NCI-H526 (cell line): ENCODE measurements around the gene FBN1.

ENCODE experiments used
- DNase-seq, 2 experiments: peaks; one replicate each; lab custom pipeline; 2025; lab: John Stamatoyannopoulos, UW

FBN1 gene

DNA sequence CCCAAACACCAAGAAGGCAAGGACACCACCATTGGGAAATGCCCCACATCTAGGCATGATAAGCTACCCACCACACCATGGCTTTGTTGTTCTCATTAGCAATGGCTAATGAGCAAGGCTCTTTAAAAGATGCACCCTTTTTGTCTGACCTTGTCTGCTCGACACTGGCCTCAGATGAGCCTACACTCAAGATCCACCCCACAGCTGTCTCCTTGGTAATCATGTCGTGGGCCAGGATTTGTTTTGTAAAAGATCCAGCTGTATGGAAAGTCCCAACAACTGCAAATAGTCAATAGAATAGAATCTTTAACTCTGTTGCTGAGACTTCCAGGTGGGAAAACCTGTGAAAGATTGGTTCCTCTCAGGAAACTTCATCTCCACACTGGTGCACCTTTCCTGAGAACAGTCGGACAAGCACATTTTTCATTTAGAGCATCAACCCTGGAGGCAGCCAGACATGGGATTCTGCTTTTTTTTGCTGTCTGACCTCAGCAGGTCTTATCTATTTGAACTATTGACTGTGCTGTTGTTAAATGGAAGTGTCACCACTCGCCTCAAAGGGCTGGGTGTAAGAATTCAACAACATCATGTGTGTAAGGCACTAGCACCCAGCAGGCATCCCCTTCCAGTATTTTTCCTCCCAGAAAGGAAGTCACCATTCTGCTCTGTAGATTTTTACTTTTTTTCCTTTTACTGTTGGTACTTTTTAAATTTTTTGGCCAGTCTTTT lies 278.8 kb downstream of the FBN1 start:
- no peak for DNase-seq

DNA sequence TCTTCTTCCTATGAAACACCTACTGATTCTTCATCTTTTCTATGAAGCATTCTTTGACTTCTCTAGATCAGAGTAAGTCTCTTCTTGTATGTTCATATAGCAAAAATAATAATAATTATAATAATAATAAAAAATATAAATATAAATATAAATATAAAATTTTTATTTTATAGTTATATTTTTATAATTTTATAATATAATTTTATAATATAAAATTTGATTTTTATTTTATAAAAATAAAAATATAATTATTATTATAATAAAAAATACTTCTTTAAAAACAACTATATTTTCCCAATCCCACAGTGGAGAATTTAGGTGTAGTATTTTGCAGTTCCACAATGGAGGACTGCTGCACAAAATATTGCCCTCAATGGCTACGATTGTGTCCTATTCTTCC lies 279.9 kb downstream of the FBN1 start:
- DNase-seq = no peak

DNA sequence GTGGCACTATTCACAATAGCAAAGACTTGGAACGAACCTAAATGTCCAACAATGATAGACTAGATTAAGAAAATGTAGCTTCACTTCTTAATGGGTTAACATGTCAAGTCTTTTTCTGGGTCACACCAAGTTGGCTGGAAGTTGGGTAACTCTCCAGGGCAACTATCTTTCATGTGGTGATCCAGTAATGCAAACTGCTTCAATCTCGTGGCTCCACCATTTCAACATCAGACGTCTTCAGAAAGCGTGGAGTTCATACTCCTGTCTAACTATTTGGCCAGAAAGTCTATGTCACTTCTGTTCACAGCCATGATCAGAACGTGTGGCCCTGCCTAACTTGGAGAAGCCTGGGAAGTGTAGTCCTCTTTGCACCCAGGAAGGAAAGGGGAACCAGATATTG lies 282.0 kb downstream of the FBN1 start:
- no peak for DNase-seq

DNA sequence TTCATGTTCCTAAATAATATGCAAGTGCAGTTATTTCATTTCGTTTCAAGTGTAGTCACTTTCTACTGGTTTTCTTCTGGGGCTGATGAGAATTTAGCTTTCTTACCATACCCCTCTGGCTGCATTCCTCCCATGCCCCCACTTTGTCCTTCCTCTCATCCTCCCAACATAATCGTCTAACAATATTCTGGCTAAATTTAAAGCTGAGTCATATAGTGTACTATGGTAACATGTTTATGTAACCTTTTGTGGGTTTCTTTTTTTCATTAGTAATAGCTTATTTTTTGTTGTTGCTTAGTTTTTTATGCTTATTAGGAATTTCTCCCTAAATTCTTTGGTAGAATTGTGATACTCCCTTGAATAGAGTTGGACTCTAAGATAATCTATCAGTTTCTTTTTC lies 283.8 kb downstream of the FBN1 start:
- DNase-seq = no peak

DNA sequence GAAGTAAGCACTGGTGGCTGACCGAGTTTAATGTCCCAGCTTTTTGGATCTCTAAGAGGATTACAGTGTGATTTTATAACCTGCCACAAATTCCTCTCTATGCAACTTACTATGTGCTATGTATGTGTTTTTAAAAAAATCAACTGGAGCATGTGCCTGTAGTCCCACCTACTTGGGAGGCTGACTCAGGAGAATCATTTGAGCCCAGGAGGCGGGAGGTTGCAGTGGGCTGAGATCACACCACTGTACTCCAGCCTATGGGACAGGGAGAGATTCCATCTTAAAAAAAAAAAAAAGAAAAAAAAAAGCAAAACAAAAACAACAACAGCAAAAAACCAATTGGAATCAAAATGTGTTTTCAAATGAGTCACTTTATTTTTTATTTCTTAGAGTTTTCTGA lies 284.7 kb downstream of the FBN1 start:
- no peak for DNase-seq
